GM21390 (cell line): ENCODE data around the gene MSN.
"Not testable (repeated sequence)": the region's sequence is repeated elsewhere in the genome, so short reads cannot be mapped to it uniquely, and the experiment has no call there.

Experiments
- ATAC-seq: cut with Tn5 transposase; IDR thresholded peaks from one replicate; pipeline ENCODE4 v1.9.1; 2021; ENCODE audit not compliant: unreplicated experiment

The MSN gene

GRCh38 chrX:65667503-65668376, at the start of gene MSN:
Gene MSN, plus strand, starts transcription at chrX:65667654. Its CDS starts 188 bp downstream, at chrX:65667842.
- ATAC-seq = peak; percentile 81

- not testable (repeated sequence) for ATAC-seq
Observed at GRCh38 chrX:65620096-65620705, 47.3 kb upstream of the MSN start.

- ATAC-seq = no peak
Observed at GRCh38 chrX:65630771-65631170, 36.7 kb upstream of the MSN start.

- no peak for ATAC-seq
Observed at GRCh38 chrX:65633826-65634225, 33.6 kb upstream of the MSN start.

GRCh38 chrX:65634732-65635131, 32.7 kb upstream of the MSN start:
- no peak for ATAC-seq

GRCh38 chrX:65635378-65635777, 32.1 kb upstream of the MSN start:
- ATAC-seq = no peak

- no peak for ATAC-seq
Observed at GRCh38 chrX:65635822-65636221, 31.6 kb upstream of the MSN start.

- not testable (repeated sequence) for ATAC-seq
Observed at GRCh38 chrX:65636261-65636660, 31.2 kb upstream of the MSN start.

- no peak for ATAC-seq
Observed at GRCh38 chrX:65637335-65637734, 30.1 kb upstream of the MSN start.

GRCh38 chrX:65642914-65643491, 24.5 kb upstream of the MSN start:
- no peak for ATAC-seq

GRCh38 chrX:65643531-65644052, 23.9 kb upstream of the MSN start:
- no peak for ATAC-seq

- ATAC-seq = no peak
Observed at GRCh38 chrX:65644621-65645289, 22.7 kb upstream of the MSN start.

GRCh38 chrX:65647801-65648200, 19.7 kb upstream of the MSN start:
- no peak for ATAC-seq

GRCh38 chrX:65652098-65652497, 15.4 kb upstream of the MSN start:
- ATAC-seq = no peak

- not testable (repeated sequence) for ATAC-seq
Observed at GRCh38 chrX:65657009-65657441, 10.4 kb upstream of the MSN start.

GRCh38 chrX:65657659-65658058, 9.8 kb upstream of the MSN start:
- ATAC-seq = no peak

- no peak for ATAC-seq
Observed at GRCh38 chrX:65658229-65658628, 9.2 kb upstream of the MSN start.

GRCh38 chrX:65667157-65667502, 324 bp upstream of the MSN start:
- ATAC-seq = no peak

- peak; percentile 41 for ATAC-seq
Observed at GRCh38 chrX:65668377-65669310, 1.2 kb downstream of the MSN start.

GRCh38 chrX:65671286-65671685, 3.8 kb downstream of the MSN start:
- no peak for ATAC-seq
